GM12892 (cell line): ENCODE data around the gene FICD.

Experiments
- POLR2A ChIP-seq: IDR thresholded peaks from 2 replicates; pipeline ENCODE4 v1.6.1; 2011; ENCODE audit warnings: low read depth, low read length, control low read depth
- POLR2AphosphoS5 ChIP-seq: IDR thresholded peaks from 2 replicates; pipeline ENCODE4 v1.6.1; 2011; ENCODE audit warnings: low read depth, low read length, control low read depth

- no peak for TF ChIP-seq POLR2AphosphoS5
- no peak for TF ChIP-seq POLR2A
Measured at GRCh38 chr12:108468196-108468968, 46.7 kb upstream of the FICD start.
